NB4 (cell line): ENCODE data around the gene ZNF777.

Source experiments
- DNase-seq: peaks from one replicate; pipeline ENCODE4 v3.0.0; 2010; ENCODE audit warnings: low read depth
- H3K4me3 ChIP-seq: one replicate; pipeline ENCODE4 v1.5.1; 2011; ENCODE audit warnings: mild to moderate bottlenecking, low read depth, low read length, moderate library complexity
- MYC ChIP-seq: IDR thresholded peaks from 2 replicates; pipeline ENCODE4 v1.6.1; 2011; ENCODE audit warnings: low read depth, low read length
- POLR2A ChIP-seq: IDR thresholded peaks from 2 replicates; pipeline ENCODE4 v1.6.1; 2011; ENCODE audit warnings: mild to moderate bottlenecking; ENCODE audit not compliant: insufficient read length; ENCODE audit errors: extremely low read depth
- TF ChIP-seq, protein P1 (sequence below): IDR thresholded peaks from 2 replicates; pipeline ENCODE4 v1.6.1; 2011; ENCODE audit warnings: low read depth, low read length
- TF ChIP-seq, protein P2 (sequence below): IDR thresholded peaks from one replicate; pipeline ENCODE4 v1.5.1; 2012; ENCODE audit warnings: low read depth, low read length

ZNF777 gene

DNA sequence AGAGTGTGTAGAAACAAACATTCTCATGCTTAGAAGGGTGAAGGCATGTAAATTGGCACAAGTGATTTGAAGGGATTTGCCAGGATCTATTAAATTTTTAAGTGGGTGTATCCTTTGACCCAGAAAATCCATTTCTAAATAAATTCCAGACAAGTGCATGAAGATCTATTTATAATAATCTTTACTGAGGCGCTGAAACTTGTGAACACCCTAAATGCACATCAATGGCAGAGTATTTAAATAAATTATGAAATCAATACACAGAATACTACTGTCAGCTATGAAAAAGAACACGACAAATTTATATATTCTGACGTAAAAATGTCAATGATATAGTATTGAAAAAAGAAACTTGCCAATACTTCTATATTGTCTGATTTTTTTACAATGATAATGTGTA is 17.9 kb downstream of the ZNF777 start:
- TF ChIP-seq POLR2A (no peak), MYC (no peak)
- TF ChIP-seq, protein P1, sequence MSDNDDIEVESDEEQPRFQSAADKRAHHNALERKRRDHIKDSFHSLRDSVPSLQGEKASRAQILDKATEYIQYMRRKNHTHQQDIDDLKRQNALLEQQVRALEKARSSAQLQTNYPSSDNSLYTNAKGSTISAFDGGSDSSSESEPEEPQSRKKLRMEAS: no peak
- TF ChIP-seq, protein P2, sequence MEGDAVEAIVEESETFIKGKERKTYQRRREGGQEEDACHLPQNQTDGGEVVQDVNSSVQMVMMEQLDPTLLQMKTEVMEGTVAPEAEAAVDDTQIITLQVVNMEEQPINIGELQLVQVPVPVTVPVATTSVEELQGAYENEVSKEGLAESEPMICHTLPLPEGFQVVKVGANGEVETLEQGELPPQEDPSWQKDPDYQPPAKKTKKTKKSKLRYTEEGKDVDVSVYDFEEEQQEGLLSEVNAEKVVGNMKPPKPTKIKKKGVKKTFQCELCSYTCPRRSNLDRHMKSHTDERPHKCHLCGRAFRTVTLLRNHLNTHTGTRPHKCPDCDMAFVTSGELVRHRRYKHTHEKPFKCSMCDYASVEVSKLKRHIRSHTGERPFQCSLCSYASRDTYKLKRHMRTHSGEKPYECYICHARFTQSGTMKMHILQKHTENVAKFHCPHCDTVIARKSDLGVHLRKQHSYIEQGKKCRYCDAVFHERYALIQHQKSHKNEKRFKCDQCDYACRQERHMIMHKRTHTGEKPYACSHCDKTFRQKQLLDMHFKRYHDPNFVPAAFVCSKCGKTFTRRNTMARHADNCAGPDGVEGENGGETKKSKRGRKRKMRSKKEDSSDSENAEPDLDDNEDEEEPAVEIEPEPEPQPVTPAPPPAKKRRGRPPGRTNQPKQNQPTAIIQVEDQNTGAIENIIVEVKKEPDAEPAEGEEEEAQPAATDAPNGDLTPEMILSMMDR: no peak
- no peak overlapping the region for H3K4me3 ChIP-seq
- no peak for DNase-seq

DNA sequence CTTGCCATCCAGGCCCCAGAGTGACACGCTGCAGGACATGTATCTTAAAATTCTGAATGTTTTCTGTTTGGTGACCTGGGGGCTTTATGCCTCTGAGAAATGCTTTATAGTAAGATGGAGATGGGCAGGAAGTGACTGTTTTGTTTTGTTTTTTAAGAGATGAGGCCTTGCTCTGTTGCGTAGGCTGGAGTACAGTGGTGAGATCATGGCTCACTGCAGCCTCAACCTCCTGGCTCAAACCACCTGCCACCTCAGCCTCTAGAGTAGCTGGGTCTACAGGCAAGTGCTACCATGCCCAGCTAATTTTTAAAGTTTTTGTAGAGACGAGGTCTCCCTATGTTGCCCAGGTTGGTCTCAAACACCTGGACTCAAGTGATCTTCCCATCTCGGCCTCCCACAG is 20.6 kb downstream of the ZNF777 start:
- no peak for TF ChIP-seq POLR2A
- no peak for TF ChIP-seq MYC
- TF ChIP-seq, protein P1: no peak
- TF ChIP-seq, protein P2: no peak
- H3K4me3 ChIP-seq: no peak overlapping the region
- DNase-seq: no peak

DNA sequence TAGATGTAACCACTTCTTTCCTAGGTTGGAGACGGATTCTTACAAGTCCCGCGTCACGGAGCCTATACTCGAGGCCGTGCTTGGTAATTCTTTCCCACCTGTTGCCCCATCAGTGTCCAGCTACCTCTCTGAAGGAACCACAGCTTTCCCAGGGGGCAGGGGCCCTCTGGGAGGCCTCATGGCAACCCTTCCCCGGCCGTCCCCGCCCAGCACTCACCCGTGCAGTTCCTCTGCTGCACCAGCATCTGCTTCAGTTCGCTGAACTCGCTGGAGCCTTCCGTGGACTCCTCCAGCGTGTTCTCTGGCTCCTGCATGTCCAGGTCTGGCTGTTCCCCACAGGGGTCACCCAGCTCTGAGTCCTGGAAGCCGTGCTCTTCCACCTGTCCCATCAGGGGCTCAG is 24.5 kb downstream of the ZNF777 start:
- no peak overlapping the region for H3K4me3 ChIP-seq
- TF ChIP-seq, protein P2: no peak
- TF ChIP-seq POLR2A: no peak
- no peak for TF ChIP-seq MYC
- TF ChIP-seq, protein P1: no peak
- DNase-seq: no peak

DNA sequence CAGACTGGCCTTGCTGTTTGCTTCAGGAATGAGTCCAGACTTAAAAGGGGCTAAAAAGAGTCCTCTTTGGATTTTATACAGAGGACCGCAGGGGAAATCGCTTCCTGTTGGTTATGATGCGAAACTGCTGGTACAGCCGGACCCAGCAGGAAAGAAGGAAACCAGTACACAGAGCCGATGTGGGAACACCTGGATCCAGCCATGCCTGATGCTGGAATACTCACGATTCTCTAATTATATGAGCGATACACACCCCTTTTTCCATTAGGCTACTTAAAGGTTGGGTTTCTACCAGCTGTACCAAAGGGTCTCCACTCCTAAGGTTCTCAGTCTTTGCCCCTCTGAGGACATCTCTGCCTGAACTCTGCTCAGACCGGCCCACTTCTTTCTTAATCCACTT is 27.7 kb downstream of the ZNF777 start:
- TF ChIP-seq MYC: no peak
- TF ChIP-seq, protein P2: no peak
- no peak for TF ChIP-seq POLR2A
- TF ChIP-seq, protein P1: no peak
- H3K4me3 ChIP-seq: no peak overlapping the region
- DNase-seq: no peak

DNA sequence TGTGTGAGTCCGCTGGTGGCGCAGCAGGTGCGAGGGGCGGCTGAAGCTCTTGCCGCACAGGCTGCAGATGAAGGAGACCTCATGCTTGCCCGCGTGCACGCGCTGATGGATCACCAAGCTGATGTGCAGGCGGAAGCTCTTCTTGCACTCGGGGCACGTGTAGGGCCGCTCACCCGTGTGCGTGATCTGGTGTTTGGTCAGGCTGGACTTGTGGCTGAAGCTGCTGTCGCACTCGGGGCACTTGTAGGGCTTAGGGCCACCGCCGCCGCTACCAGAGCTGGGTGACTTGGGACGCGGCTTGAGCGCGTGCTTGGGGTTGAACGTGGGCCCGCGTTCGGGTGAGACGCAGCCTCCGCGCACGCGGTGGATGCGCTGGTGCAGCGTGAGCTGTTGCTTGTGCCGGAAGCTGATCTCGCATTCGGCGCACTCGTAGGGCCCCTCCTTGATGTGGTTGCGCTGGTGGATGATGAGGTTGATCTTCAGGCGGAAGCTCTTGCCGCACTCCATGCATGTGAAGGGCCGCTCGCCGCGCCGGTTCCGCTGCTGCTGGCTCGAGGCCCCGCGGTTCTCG is 28.7 kb downstream of the ZNF777 start:
- DNase-seq: no peak
- TF ChIP-seq MYC (no peak), POLR2A (no peak)
- TF ChIP-seq, protein P1: no peak
- TF ChIP-seq, protein P2: no peak
- no peak overlapping the region for H3K4me3 ChIP-seq

DNA sequence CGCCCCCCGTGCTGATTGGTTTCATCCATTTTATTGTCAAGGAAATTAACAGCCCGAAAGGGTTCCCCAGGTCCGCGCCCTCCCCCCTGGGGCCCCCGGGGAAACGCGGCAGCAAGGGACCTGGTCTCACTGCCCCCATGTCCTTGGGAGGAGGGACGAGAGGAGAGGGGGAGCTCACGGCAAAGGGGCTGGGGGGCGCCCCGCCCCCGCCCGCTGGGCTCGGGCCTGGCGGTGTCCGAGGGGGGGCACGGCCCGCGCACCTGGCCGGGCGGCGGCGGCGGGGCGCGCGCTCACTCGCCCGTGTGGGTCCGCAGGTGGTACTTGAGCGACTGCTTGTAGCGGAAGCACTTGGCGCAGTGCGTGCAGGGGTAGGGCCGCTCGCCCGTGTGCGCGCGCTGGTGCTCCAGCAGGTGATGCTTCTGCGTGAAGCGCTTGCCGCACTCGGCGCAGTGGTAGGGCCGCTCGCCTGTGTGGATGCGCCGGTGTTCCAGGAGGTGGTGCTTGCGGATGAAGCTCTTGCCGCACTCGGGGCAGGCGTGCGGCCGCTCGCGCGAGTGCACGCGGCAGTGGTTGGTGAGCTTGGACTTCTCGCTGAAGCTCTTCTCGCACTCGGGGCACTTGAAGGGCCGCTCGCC is 29.3 kb downstream of the ZNF777 start:
- no peak overlapping the region for H3K4me3 ChIP-seq
- TF ChIP-seq, protein P2: no peak
- no peak for TF ChIP-seq POLR2A

More for the DNA sequence above, 29.3 kb downstream of the ZNF777 start:
- DNase-seq: no peak
